GM18508 (cell line): ENCODE measurements around the gene WNT10A.
"Not testable (repeated sequence)": the region's sequence is repeated elsewhere in the genome, so short reads cannot be mapped to it uniquely, and the experiment has no call there.

ENCODE experiments used
- ATAC-seq: cut with Tn5 transposase; IDR thresholded peaks from one replicate; pipeline ENCODE4 v1.9.1; 2021; ENCODE audit warnings: moderate number of reproducible peaks; ENCODE audit not compliant: insufficient read depth, unreplicated experiment

Gene WNT10A

GRCh38 chr2:218880102-218880858 is at the start of gene WNT10A:
TSS of gene WNT10A (plus strand) at chr2:218880852. CDS start at chr2:218880996, 144 bp downstream.
- peak; percentile 50 for ATAC-seq

GRCh38 chr2:218831378-218831990 is 49.2 kb upstream of the WNT10A start, which contains the start of gene PRKAG3:
TSS of gene PRKAG3 (minus strand) at chr2:218831803.
- no peak for ATAC-seq

GRCh38 chr2:218832081-218832480 is 48.6 kb upstream of the WNT10A start:
- ATAC-seq, result no peak

GRCh38 chr2:218832520-218832919 is 48.1 kb upstream of the WNT10A start:
- ATAC-seq, result no peak

GRCh38 chr2:218833023-218833609 is 47.5 kb upstream of the WNT10A start:
- ATAC-seq, result no peak

GRCh38 chr2:218834685-218835084 is 46.0 kb upstream of the WNT10A start:
- ATAC-seq, result no peak

GRCh38 chr2:218837495-218837894 is 43.2 kb upstream of the WNT10A start:
- ATAC-seq, result no peak

GRCh38 chr2:218839430-218839829 is 41.2 kb upstream of the WNT10A start:
- ATAC-seq, result no peak

- ATAC-seq, result no peak
Observed at GRCh38 chr2:218839888-218840287, 40.8 kb upstream of the WNT10A start.

- not testable (repeated sequence) for ATAC-seq
Observed at GRCh38 chr2:218844334-218844733, 36.3 kb upstream of the WNT10A start.

GRCh38 chr2:218846963-218847362 is 33.7 kb upstream of the WNT10A start:
- not testable (repeated sequence) for ATAC-seq

- no peak for ATAC-seq
Observed at GRCh38 chr2:218849721-218850120, 30.9 kb upstream of the WNT10A start.

- ATAC-seq, result no peak
Observed at GRCh38 chr2:218850796-218851195, 29.9 kb upstream of the WNT10A start.

- ATAC-seq, result no peak
Observed at GRCh38 chr2:218851286-218851685, 29.4 kb upstream of the WNT10A start.

GRCh38 chr2:218852911-218853667 is 27.6 kb upstream of the WNT10A start:
- no peak for ATAC-seq

- ATAC-seq, result no peak
Observed at GRCh38 chr2:218853766-218854165, 26.9 kb upstream of the WNT10A start.

- no peak for ATAC-seq
Observed at GRCh38 chr2:218854860-218855259, 25.8 kb upstream of the WNT10A start.

GRCh38 chr2:218855305-218856166 is 25.1 kb upstream of the WNT10A start:
- no peak for ATAC-seq

- no peak for ATAC-seq
Observed at GRCh38 chr2:218856167-218856895, 24.3 kb upstream of the WNT10A start.
